Pancreas (tissue), 10 donors: ENCODE data around the gene PDCD7. TPM values are rescaled to one million over a fixed set of nuclear protein-coding genes. Genes with fewer than 3 reads are reported as not detected.
A peak's percentile ranks its signal among the peaks of the same experiment; 100 is the strongest.

Experiments used
- ATAC-seq, 4 donors: fragments of 200-7000 bp; cut with Tn5 transposase; one replicate each; pipeline versions ENCODE4 v1.8.0 to v1.9.1; 2020; ENCODE audit warnings: mild to moderate bottlenecking in 4 of 4, moderate library complexity in 4 of 4
- DNase-seq, 6 donors: peaks; one replicate each; pipeline ENCODE4 v3.0.0-alpha.2; 2020
- FAIRE-seq: peaks from 2 replicates; lab custom pipeline; 2012; peaks lifted over from hg19 to GRCh38; lab: Jason Lieb, UNC
- H3K27ac ChIP-seq, 4 donors: fragments of 200-600 bp; sonication (generic); 1 replicate in 3 of 4; 2 replicates in 1 of 4; pipeline versions ENCODE4 v1.5.0 to v1.8.0; 2020
- H3K27me3 ChIP-seq, 4 donors: fragments of 200-600 bp; one replicate each; pipeline ENCODE4 v1.8.0; 2021
- H3K36me3 ChIP-seq, 3 donors: fragments of 200-600 bp; sonication (generic) in 1 of 3; one replicate each; pipeline versions ENCODE4 v1.5.0 to v1.8.0; 2020 to 2021
- H3K4me1 ChIP-seq, 3 donors: fragments of 200-600 bp; one replicate each; pipeline ENCODE4 v1.8.0; 2021
- H3K4me3 ChIP-seq, 4 donors: fragments of 200-600 bp; sonication (generic) in 2 of 4; one replicate each; pipeline versions ENCODE4 v1.5.0 to v1.8.0; 2020 to 2021
- H3K9me3 ChIP-seq, 4 donors: fragments of 200-600 bp; one replicate each; pipeline ENCODE4 v1.8.0; 2021
- WGBS, 2 donors: extraction: QIAGEN DNeasy Blood & Tissue Kit; methylation state at CpG; one replicate each; pipeline ENCODE4 v1.1.7; 2013; 5-methylcytosine and 5-hydroxymethylcytosine counted together
- intact Hi-C, 3 donors: fragments of 100-400 bp; cut with DNase I; formaldehyde crosslinking; loops; one replicate each; pipeline versions ENCODE4 v1.11.1 to v1.14.2; 2022
- polyA plus RNA-seq, 2 donors: library from polyadenylated mRNA; stranded (reverse); fragments of 200-250 nt; gene quantifications; one replicate each; pipeline ENCODE4 v1.2.3, GENCODE V29; 2013
- total RNA-seq, 6 donors: library from RNA; stranded (reverse); fragmentation: NEBNext Ultra II Directional in 4 of 6; extraction: Animal tissue kit (Norgen Biotek cat#: 25700) in 4 of 6; gene quantifications; one replicate each; pipeline versions ENCODE4 v1.2.1 to v1.2.4, GENCODE V29; 2021 to 2023
- TF ChIP-seq, protein P1 (sequence below), 4 donors: fragments of 200-600 bp; sonication (generic) in 3 of 4; IDR thresholded peaks; one replicate each; pipeline versions ENCODE4 v1.5.0 to v1.8.0; 2021; ENCODE audit warnings: antibody characterized with exemption in 4 of 4
- donor health status: healthy with polysubstance abuse.
- donor health status: DM: no; HTN: no; CAD: no; lungs with moderate emphysema.
- donor health status: DM: no; HTN: no; CAD: no.
- donor health status: control.
- donor health status: control.
- donor health status: Bipolar disorder and iron deficiency.
- donor health status: DM: yes; HTN: yes; CAD: no.
- donor health status: DM: no; HTN: no; CAD: no.
- donor health status: DM: no; HTN: no; CAD: no.
- donor health status: DM: yes; HTN: yes; CAD: no.

Gene PDCD7
- total and polyA plus RNA-seq, 8 donors = 7.3 to 13.1 (median 9.3) TPM

DNA sequence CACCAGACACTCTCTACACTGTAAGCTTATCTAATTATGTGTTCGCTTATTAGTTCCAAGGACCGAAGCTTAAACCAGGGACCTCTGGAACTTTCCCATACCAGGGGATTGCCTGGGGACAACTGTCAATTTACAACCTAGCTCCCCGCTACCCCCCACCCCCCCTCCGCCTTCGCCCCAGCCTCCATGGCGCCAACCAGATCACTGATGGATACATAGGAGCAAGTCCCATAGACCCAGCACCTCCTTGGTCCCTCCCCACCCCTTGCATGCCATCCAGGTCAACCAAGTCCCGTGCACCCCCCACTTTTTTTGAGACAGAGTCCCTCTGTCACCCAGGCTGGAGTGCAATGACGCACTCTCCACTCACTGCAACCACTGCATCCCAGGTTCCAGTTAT is 930 bp upstream of the PDCD7 start:
- ATAC-seq = no peak
- Histone ChIP-seq H3K4me1 (peaks cover 4 to 16% (median 7%) of the 10 kb centered on the region in 3 donors), H3K9me3 (no peaks in the 10 kb centered on the region), H3K4me3 (peak overlapping the region in 1 of 4 donors; percentile 82), H3K36me3 (no peaks in the 10 kb centered on the region), H3K27me3 (no peaks in the 10 kb centered on the region), H3K27ac (no peak overlapping the region)
- TF ChIP-seq, protein P1, sequence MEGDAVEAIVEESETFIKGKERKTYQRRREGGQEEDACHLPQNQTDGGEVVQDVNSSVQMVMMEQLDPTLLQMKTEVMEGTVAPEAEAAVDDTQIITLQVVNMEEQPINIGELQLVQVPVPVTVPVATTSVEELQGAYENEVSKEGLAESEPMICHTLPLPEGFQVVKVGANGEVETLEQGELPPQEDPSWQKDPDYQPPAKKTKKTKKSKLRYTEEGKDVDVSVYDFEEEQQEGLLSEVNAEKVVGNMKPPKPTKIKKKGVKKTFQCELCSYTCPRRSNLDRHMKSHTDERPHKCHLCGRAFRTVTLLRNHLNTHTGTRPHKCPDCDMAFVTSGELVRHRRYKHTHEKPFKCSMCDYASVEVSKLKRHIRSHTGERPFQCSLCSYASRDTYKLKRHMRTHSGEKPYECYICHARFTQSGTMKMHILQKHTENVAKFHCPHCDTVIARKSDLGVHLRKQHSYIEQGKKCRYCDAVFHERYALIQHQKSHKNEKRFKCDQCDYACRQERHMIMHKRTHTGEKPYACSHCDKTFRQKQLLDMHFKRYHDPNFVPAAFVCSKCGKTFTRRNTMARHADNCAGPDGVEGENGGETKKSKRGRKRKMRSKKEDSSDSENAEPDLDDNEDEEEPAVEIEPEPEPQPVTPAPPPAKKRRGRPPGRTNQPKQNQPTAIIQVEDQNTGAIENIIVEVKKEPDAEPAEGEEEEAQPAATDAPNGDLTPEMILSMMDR (IDR thresholded peaks at IDR 0.05) = no peak
- no peak for FAIRE-seq
- intact Hi-C loops = no loop called here
- WGBS, 2 donors = 93 to 97% methylated on average over 8 of the region's 8 CpGs
- DNase-seq = no peak

DNA sequence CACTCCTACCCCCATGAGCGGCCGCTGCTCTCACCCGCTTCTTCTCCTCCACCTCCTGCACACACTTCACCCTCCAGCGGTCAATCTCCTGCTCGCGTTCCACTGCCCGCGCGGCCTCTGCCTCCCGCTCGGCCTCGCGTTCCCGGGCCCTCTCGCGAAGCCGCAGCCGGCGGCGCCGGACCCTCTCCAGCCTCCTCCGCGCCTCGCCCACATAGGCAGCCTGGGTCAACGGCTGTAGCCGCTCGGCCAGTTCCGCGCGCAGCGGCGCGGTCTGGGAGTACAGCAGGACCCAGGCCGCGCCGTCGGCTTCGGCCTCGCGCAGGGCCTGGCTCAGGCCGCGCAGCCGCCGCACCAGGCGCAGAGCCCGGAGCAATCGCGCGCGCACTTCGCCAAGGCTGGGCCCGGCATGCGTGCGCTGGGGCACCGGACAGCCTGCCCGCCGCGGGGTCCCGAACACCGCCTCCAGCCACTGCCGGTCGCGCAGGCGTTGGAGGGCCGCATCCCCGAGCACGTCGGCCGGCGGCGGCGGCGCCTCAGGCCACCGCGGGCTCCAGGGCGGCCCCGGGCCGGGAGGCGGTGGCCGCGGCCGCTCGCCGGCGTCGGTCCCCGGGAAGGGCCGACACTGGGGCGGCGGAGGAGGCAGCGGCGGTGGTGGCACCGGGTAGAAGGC is 595 bp downstream of the PDCD7 start:
- TF ChIP-seq, protein P1 (IDR thresholded peaks at IDR 0.05) = no peak
- 0% methylated on average over 65 to 93 of the region's 93 CpGs for WGBS, 2 donors
- intact Hi-C loops = no loop called here
- peak overlapping the region; percentile 58 to 74 (median 64) for H3K27ac ChIP-seq
- H3K4me3 ChIP-seq = peak overlapping the region; percentile 64 to 82 (median 70)
- H3K36me3 ChIP-seq = peaks cover 2 to 13% (median 6%) of the 10 kb centered on the region in 3 donors
- H3K27me3 ChIP-seq = no peaks in the 10 kb centered on the region
- H3K9me3 ChIP-seq = no peaks in the 10 kb centered on the region
- peak; percentile 24 to 81 (median 49) for DNase-seq
- peaks cover 4 to 16% (median 7%) of the 10 kb centered on the region in 3 donors for H3K4me1 ChIP-seq
- ATAC-seq = peak; percentile 64 to 80 (median 73)
- FAIRE-seq = no peak

DNA sequence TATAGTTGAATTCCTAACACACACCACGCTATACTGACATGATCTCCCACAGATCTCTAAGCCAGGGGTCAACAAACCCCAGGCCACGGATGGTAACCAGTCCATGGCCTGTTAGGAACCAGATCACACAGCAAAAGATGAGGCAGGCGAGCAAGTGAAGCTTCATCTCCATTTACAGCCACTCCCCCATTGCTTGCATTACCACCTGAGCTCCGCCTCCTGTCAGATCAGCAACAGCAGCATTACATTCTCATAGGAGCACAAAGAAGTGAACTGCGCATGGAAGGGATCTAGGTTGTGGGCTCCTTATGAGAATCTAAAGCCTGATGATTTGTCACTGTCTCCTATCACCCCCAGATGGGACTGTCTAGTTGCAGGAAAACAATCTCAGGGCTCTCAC is 2.7 kb downstream of the PDCD7 start:
- peaks cover 5 to 19% (median 6%) of the 10 kb centered on the region in 3 donors for H3K36me3 ChIP-seq
- peaks cover 4 to 16% (median 7%) of the 10 kb centered on the region in 3 donors for H3K4me1 ChIP-seq
- no peaks in the 10 kb centered on the region for H3K9me3 ChIP-seq
- TF ChIP-seq, protein P1 (IDR thresholded peaks at IDR 0.05) = no peak
- intact Hi-C loops = no loop called here
- no peaks in the 10 kb centered on the region for H3K27me3 ChIP-seq
- DNase-seq (no peak), ATAC-seq (no peak), FAIRE-seq (no peak)
- 81 to 84% methylated on average over 5 of the region's 5 CpGs for WGBS, 2 donors
- no peak overlapping the region for H3K4me3 ChIP-seq
- H3K27ac ChIP-seq = no peak overlapping the region

DNA sequence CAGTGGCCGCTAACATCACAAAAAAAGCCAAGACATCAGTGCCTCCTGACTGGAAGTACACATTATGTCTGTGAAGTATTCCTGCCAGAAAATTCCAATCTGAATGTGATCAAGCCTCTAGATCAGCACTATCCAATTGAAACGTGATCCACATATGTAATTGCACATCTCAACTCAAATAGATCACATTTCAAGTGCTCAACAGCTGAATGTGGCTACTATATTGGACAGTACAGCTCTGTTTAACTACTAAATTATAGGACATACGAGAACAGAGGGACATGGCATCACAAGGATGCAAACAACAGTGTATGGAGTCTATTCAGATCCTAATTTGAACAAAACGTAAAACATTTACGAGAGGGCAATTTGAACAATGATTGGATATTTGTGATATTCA is 18.1 kb downstream of the PDCD7 start:
- DNase-seq (no peak), ATAC-seq (no peak)

More for the DNA sequence above, 18.1 kb downstream of the PDCD7 start:
- H3K4me3 ChIP-seq = no peak overlapping the region
- intact Hi-C loops = no loop called here
- H3K27me3 ChIP-seq = no peaks in the 10 kb centered on the region
- H3K9me3 ChIP-seq = no peaks in the 10 kb centered on the region
- FAIRE-seq = no peak
- TF ChIP-seq, protein P1 (IDR thresholded peaks at IDR 0.05) = no peak
- H3K4me1 ChIP-seq = no peaks in the 10 kb centered on the region
- 83 to 85% methylated on average over 5 of the region's 5 CpGs for WGBS, 2 donors
- H3K27ac ChIP-seq = no peak overlapping the region
- peaks cover 5 to 41% (median 9%) of the 10 kb centered on the region in 3 donors for H3K36me3 ChIP-seq
